ENCODE results near the gene ACTL10. TPM values are rescaled to one million over a fixed set of nuclear protein-coding genes. Genes with fewer than 3 reads are reported as not detected.
"Not testable (repeated sequence)": the region's sequence is repeated elsewhere in the genome, so short reads cannot be mapped to it uniquely, and the experiment has no call there.

Gene ACTL10
- 1 to 10 TPM; 4.2 to 4.7 TPM for total RNA-seq

- ChIA-PET POLR2A (interaction anchor here (0.5 to 3.7 kb wide), 10 partner anchors 13 to 372 kb away, joined by 3 to 23 read pairs (median 6); partner anchors contain the start of genes CBFA2T2, PXMP4 and SNTA1), CTCF (interaction anchor here (0.8 to 4.8 kb wide), 16 partner anchors 10 to 267 kb away, joined by 3 to 22 read pairs (median 6); partner anchors contain the start of genes CBFA2T2, E2F1 and ZNF341)
Observed at GRCh38 chr20:33666293-33667244, at the start of gene ACTL10. ACTL10 (plus strand) TSS chr20:33666943; CDS start chr20:33667498, 555 bp downstream.

DNA sequence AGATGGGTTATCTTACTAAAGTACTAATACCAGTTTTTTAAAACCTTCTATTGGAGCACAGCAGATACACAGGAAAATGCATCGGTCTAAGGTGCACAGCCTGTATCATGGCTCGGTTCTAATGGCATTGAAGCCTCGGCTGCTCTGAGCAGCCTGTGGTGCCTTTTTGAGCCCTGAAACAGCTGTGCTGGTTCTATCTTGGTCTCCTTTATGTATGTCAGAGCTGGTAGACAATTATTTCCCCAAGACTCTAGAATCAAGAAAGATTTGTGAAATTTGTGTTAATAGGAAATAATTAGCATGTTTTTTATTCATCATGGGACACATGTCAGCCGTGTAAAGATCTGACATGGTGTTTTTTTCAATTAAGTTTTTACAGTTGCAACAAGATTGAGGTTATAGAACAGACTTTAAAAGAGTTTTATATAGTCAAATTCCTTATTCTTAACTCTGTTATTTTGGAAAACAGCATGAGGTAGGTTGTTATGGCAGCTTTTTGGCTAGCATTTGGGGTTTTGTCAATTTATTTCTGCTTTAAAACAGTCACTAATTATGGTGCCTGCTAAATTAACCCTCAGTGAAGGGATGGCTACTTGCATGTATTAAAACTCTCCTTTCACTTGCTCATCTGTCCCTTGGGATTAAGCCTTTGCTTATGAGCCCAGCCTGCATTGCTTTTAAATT lies 44.9 kb upstream of the ACTL10 start:
- CTCF ChIA-PET: interaction anchor here (1.2 kb wide), 1 partner anchor 10 kb away, joined by 3 read pairs; no protein-coding TSS in a partner anchor

DNA sequence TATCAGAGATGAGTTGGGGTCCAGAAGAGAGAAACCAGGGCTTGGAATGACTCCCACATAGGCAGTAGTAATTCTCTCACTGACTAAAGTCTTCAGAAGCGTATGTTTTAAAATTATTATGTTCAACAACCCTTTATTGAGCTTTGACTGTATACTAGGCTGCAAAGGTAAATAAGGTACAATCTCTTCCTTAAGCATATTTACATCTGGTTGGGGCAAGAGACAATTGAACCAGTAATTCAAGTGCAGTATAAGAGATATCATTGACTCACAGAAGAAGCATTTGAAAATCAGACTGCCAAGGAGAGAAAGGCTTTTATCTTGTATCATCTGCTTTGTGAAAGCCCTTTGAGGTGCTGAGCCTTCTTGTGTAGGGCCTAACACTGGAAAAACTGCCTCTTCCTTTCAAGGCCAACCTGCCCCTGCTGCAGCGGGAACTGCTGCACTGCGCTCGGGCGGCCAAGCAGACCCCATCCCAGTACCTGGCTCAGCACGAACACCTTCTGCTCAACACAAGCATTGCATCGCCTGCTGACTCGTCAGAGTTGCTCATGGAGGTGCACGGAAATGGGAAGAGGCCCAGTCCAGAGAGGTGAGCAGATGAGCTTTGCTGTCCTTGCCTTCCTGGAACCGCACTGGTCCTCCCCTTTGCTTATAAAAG lies 43.9 kb upstream of the ACTL10 start:
- CTCF ChIA-PET: interaction anchor here (1.2 kb wide), 2 partner anchors 11 to 64 kb away, joined by 3 read pairs; no protein-coding TSS in a partner anchor
- POLR2A ChIA-PET: no interaction called here

More for the DNA sequence above, 44.9 kb upstream of the ACTL10 start:
- POLR2A ChIA-PET: no interaction called here

DNA sequence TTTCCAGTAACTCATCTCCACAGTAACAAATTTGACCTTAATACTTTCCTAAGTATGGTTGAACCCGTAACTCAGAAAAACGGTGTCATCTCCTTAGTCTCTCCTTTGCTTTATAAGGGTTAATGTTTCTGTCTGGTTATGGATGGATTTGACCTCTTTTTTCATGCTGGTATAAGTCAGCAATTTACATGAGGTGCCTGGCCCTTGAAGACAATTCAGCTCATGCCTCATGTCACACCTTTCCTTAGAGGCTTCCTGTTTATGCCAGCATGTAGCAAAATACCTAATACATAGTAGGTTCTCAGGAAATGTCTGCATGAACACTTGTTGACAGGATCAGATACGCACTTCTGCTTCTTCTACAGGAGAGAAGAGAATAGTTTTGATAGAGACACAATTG lies 42.3 kb upstream of the ACTL10 start:
- ChIA-PET POLR2A (interaction anchor here (0.7 kb wide), 1 partner anchor 17 kb away, joined by 8 read pairs; no protein-coding TSS in a partner anchor), CTCF (no interaction called here)

DNA sequence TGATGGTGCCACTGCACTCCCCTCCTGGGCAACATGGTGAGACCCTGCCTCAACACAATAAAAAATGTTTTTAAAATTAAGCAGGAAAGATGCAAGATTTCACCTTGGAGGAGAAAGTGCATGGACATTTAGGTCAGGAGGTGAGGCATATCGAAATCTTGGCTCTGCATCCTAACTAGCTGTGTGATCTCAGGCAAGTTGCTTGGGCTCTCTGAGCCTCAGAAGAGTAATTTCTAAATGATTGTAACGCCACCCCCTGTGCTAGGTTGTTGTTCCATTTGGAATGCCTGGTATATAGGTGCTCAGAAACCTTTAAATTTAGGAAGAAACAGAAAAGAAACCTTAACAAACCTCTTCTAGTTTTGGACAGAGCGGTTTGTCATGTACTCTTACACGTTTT lies 40.6 kb upstream of the ACTL10 start:
- ChIA-PET POLR2A (no interaction called here), CTCF (no interaction called here)

DNA sequence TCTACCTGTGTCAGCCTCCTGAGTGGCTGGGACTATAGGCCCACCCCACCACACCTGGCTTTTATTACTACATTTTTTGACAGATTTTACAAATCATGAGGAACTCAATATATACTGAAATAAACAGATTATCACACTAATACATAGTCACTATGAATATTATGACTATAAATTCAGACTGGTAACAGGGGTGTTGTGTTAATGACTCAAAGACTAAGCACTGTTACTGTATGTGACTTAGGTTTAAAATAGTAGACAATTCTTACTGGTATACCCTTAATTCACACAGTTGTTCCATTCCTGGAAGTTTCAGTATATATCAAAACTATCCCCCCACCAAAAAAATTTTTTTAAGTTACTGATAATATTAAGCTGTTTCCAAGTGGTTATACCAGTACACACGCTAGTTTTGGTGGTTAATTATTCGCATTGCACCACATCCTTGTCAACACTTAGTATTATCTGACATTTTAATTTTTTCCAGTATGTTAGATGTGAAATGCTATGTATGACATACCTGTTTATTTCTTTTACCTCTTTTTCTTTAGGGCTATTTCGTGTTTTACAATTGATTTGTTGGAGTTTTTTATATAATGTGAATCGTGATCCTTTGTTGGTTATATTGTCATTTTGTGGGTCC lies 39.0 kb upstream of the ACTL10 start:
- CTCF ChIA-PET: no interaction called here
- POLR2A ChIA-PET: interaction anchor here (1.5 kb wide), 1 partner anchor 40 kb away, joined by 3 read pairs; the partner anchor contains the start of gene ACTL10

GRCh38 chr20:33629533-33629932 lies 37.2 kb upstream of the ACTL10 start:
- POLR2A ChIA-PET: no interaction called here
- CTCF ChIA-PET: no interaction called here

GRCh38 chr20:33629979-33630378 lies 36.8 kb upstream of the ACTL10 start:
- ChIA-PET CTCF (no interaction called here), POLR2A (no interaction called here)

- POLR2A ChIA-PET: no interaction called here
- CTCF ChIA-PET: no interaction called here
Observed at GRCh38 chr20:33630507-33630906, 36.2 kb upstream of the ACTL10 start.

DNA sequence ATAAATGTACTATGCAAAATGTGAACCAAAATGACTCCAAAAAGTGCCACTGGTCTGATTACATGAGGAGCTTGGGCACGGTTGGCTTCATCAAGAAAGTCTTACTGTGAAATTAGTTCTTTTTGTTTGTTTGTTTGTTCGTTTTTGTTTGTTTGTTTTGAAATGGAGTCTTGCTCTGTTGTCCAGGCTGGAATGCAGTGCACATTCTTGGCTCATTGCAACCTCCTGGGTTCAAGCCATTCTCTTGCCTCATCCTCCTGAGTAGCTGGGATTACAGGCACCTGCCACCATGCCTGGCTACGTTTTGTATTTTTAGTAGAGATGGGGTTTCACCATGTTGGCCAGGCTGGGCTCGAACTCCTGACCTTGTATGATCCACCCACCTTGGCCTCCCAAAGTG lies 34.8 kb upstream of the ACTL10 start:
- CTCF ChIA-PET, POLR2A ChIA-PET: not testable (repeated sequence)

- POLR2A ChIA-PET: no interaction called here
- CTCF ChIA-PET: no interaction called here
Observed at GRCh38 chr20:33635341-33635740, 31.4 kb upstream of the ACTL10 start.

DNA sequence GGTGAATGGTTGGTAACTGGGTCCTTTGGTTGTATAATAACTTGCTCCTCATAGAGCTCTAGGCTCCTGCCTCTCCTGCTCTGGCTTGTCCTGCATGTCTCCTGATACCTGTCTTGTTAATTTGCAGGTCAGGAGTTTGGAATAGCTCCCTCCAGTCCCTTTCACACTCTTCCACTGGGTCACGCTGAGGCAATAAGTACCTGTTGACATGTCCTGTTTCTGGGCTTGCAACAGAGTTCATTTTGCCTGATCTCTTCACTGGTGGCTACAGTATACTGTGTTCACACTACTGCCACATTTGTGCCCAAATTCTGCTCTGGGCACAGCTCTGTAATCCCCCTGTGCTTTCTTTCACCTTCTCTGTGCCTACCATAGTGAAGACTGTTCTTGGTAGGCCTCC lies 30.0 kb upstream of the ACTL10 start:
- CTCF ChIA-PET: no interaction called here

DNA sequence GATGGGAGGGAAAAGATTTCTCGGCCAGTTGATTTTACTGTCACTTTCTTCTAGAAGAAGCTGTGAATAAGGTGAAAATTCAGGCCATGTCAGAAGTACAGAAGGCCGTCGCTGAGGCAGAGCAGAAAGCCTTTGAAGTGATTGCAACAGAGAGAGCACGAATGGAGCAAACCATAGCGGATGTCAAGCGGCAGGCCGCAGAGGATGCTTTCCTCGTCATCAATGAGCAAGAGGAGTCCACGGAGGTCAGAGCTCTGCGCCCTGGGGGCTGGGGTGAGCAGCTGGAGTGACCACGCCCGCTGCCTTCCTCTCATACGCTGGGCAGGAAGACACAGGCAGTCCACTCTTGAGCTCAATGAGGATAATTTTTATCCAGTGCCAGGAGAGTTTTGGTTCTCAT lies 26.5 kb upstream of the ACTL10 start:
- CTCF ChIA-PET: interaction anchor here (1.1 kb wide), 1 partner anchor 8 kb away, joined by 4 read pairs; no protein-coding TSS in a partner anchor

More for the DNA sequence above, 30.0 kb upstream of the ACTL10 start:
- POLR2A ChIA-PET: no interaction called here

DNA sequence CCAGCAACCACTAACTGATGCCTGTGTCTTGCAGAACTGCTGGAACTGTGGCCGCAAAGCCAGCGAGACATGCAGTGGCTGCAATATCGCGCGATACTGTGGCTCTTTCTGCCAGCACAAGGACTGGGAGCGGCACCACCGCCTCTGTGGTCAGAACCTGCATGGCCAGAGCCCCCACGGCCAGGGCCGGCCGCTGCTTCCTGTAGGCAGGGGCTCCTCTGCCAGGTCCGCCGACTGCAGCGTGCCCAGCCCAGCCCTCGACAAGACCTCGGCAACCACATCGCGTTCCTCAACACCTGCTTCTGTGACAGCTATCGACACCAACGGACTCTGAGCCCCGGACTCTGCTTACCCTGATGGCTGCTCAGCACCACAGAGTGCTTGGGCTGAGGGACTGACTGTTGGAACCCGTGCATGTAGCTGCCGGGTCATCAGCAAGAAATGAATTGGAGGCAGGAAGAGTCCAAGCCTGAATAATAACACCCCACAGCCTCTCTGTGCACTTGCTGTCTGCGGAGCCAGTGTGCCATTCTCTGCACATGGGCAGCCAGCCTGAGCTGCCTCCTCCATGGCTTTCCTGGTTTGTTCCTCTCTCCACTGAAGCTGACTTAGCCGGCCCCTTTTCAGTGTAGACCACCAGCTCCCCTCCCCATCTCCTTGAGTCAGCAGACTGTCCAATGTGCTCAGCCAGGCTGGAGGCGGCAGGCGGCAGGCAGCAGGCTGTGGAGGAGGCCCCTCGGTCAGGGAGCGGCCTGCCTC lies 22.3 kb upstream of the ACTL10 start:
- ChIA-PET POLR2A (no interaction called here), CTCF (interaction anchor here (0.6 kb wide), 1 partner anchor 1369 kb away, joined by 3 read pairs; no protein-coding TSS in a partner anchor)

More for the DNA sequence above, 26.5 kb upstream of the ACTL10 start:
- POLR2A ChIA-PET: no interaction called here

DNA sequence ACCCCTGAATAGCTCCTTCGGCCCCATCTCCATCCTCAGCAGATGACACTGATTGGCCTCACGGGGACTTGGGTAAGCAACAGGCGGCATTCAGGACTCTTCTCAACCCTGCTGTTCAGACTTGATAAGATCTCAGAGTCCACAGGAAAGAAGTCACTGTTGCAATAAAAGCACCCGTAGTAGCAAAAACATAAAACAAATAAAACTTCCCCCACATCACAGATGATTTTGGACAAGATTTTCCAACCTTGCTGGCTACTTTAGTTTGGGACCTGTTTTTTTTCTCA lies 21.7 kb upstream of the ACTL10 start:
- CTCF ChIA-PET: no interaction called here
- POLR2A ChIA-PET: no interaction called here

- ChIA-PET CTCF (no interaction called here), POLR2A (no interaction called here)
Observed at GRCh38 chr20:33645396-33645795, 21.3 kb upstream of the ACTL10 start.

DNA sequence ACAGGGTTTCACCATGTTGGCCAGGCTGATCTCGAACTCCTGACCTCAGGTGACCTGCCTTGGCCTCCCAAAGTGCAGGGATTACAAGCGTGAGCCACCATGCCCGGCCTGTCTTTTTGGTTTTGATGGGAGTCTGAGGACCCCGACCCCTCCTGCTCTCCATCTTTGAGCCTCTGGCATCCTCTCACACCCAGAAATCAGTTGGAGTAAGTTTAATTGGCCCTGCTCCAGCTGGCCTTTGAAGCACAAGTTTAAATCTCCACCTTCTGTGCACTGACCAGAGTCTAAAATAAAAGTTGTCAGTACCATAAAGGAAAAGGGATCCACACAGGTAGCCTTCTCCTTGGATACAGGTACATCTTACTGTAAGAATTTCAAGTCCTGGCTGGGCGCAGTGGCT lies 20.6 kb upstream of the ACTL10 start:
- CTCF ChIA-PET: interaction anchor here (0.6 to 0.7 kb wide), 2 partner anchors 61 to 281 kb away, joined by 3 read pairs; no protein-coding TSS in a partner anchor
- POLR2A ChIA-PET: no interaction called here

- POLR2A ChIA-PET, CTCF ChIA-PET: not testable (repeated sequence)
Observed at GRCh38 chr20:33646959-33647602, 19.7 kb upstream of the ACTL10 start.
